Sigmoid colon (tissue), 7 donors: ENCODE measurements around the gene STAT2. TPM values are rescaled to one million over a fixed set of nuclear protein-coding genes. Genes with fewer than 3 reads are reported as not detected.

Experiments used
- DNase-seq: peaks from one replicate; pipeline ENCODE4 v3.0.0-alpha.2; 2019
- H3K27ac ChIP-seq, 4 donors: fragments of 200-600 bp; sonication (generic); one replicate each; pipeline ENCODE4 v1.5.1; 2016 to 2019; ENCODE audit warnings: mild to moderate bottlenecking in 1 of 4
- H3K27me3 ChIP-seq, 3 donors: fragments of 200-600 bp; sonication (generic); one replicate each; pipeline ENCODE4 v1.5.1; 2019; ENCODE audit warnings: mild to moderate bottlenecking in 1 of 3
- H3K36me3 ChIP-seq, 4 donors: fragments of 200-600 bp; sonication (generic); one replicate each; pipeline ENCODE4 v1.5.1; 2016 to 2019
- H3K4me1 ChIP-seq, 4 donors: fragments of 200-600 bp; sonication (generic); one replicate each; pipeline ENCODE4 v1.5.1; 2017 to 2019
- H3K4me3 ChIP-seq, 4 donors: fragments of 200-600 bp; sonication (generic); one replicate each; pipeline ENCODE4 v1.5.1; 2017 to 2019; ENCODE audit warnings: mild to moderate bottlenecking in 2 of 4, moderate library complexity in 1 of 4
- H3K9me3 ChIP-seq, 4 donors: fragments of 200-600 bp in 3 of 4; sonication (generic) in 3 of 4; one replicate each; pipeline versions ENCODE4 v1.5.1 to v1.6.1; 2013 to 2019
- CTCF ChIP-seq, 4 experiments: fragments of 450-650 bp in 3 of 4; fragments of 200-600 bp in 1 of 4; IDR thresholded peaks; one replicate each; pipeline ENCODE4 v1.5.1; 2016 to 2019; ENCODE audit warnings: antibody characterized with exemption in 4 of 4, mild to moderate bottlenecking in 3 of 4, moderate library complexity in 2 of 4
- EP300 ChIP-seq, 4 donors: sonication (generic); formaldehyde crosslinking; IDR thresholded peaks; one replicate each; pipeline ENCODE4 v1.6.1; 2017; ENCODE audit warnings: antibody characterized with exemption in 4 of 4
- POLR2A ChIP-seq, 2 donors: fragments of 450-650 bp; IDR thresholded peaks; one replicate each; pipeline ENCODE4 v1.6.1; 2016; ENCODE audit warnings: antibody characterized with exemption in 2 of 2, mild to moderate bottlenecking in 2 of 2, moderate library complexity in 2 of 2
- POLR2AphosphoS5 ChIP-seq, 4 donors: sonication (generic); formaldehyde crosslinking; IDR thresholded peaks; one replicate each; pipeline ENCODE4 v1.6.1; 2017; ENCODE audit warnings: antibody characterized with exemption in 4 of 4
- WGBS, 2 donors: extraction: QIAGEN DNeasy Blood & Tissue Kit; methylation state at CpG; one replicate each; pipeline ENCODE4 v1.1.7; 2013; 5-methylcytosine and 5-hydroxymethylcytosine counted together
- intact Hi-C: fragments of 100-400 bp; cut with DNase I; formaldehyde crosslinking; loops from one replicate; pipeline ENCODE4 v1.15.1; 2023
- polyA plus RNA-seq, 3 donors: library from polyadenylated mRNA; stranded (reverse); fragments of 200-250 nt; gene quantifications; one replicate each; pipeline ENCODE4 v1.2.3, GENCODE V29; 2013
- total RNA-seq, 4 donors: library from RNA; depleted of rRNA; stranded (reverse); fragments of >200 nt; gene quantifications; one replicate each; pipeline ENCODE4 v1.1.0, GENCODE V29; 2016
- donor health status: healthy with polysubstance abuse.
- donor health status: Bipolar disorder and iron deficiency.
- donor health status: healthy.

The STAT2 gene
- total and polyA plus RNA-seq, 7 donors: 15.0 to 160 (median 73.6) TPM

GRCh38 chr12:56398324-56398723, 38.4 kb upstream of the STAT2 start:
- no peak for DNase-seq
- H3K27ac ChIP-seq: no peak overlapping the region
- H3K9me3 ChIP-seq: peaks cover 0 to 5% (median 0%) of the 10 kb centered on the region in 4 donors
- intact Hi-C loops: no loop called here
- H3K27me3 ChIP-seq: no peaks in the 10 kb centered on the region
- H3K4me3 ChIP-seq: no peak overlapping the region
- TF ChIP-seq EP300 (IDR thresholded peaks at IDR 0.05): no peak
- TF ChIP-seq POLR2AphosphoS5 (IDR thresholded peaks at IDR 0.05): no peak
- TF ChIP-seq CTCF (IDR thresholded peaks at IDR 0.05): no peak
- H3K4me1 ChIP-seq: no peaks in the 10 kb centered on the region
- H3K36me3 ChIP-seq: no peaks in the 10 kb centered on the region

GRCh38 chr12:56392331-56392730, 32.4 kb upstream of the STAT2 start:
- no peaks in the 10 kb centered on the region for H3K27me3 ChIP-seq
- TF ChIP-seq POLR2A (IDR thresholded peaks at IDR 0.05): no peak
- no peak for TF ChIP-seq EP300 (IDR thresholded peaks at IDR 0.05)
- no peak for TF ChIP-seq POLR2AphosphoS5 (IDR thresholded peaks at IDR 0.05)
- TF ChIP-seq CTCF (IDR thresholded peaks at IDR 0.05): no peak
- intact Hi-C loops: no loop called here
- no peaks in the 10 kb centered on the region for H3K36me3 ChIP-seq
- no peak overlapping the region for H3K4me3 ChIP-seq
- no peak for DNase-seq
- 99 to 100% methylated on average over 2 of the region's 2 CpGs for WGBS, 2 donors
- H3K9me3 ChIP-seq: no peaks in the 10 kb centered on the region
- H3K27ac ChIP-seq: no peak overlapping the region
- no peaks in the 10 kb centered on the region for H3K4me1 ChIP-seq

GRCh38 chr12:56391721-56392120, 31.8 kb upstream of the STAT2 start:
- H3K36me3 ChIP-seq: no peaks in the 10 kb centered on the region
- no peaks in the 10 kb centered on the region for H3K4me1 ChIP-seq
- 100% methylated on average over 1 of the region's 1 CpG for WGBS, 2 donors
- TF ChIP-seq POLR2AphosphoS5 (IDR thresholded peaks at IDR 0.05): no peak
- no peak for TF ChIP-seq EP300 (IDR thresholded peaks at IDR 0.05)
- no peak for TF ChIP-seq POLR2A (IDR thresholded peaks at IDR 0.05)
- TF ChIP-seq CTCF (IDR thresholded peaks at IDR 0.05): no peak
- H3K9me3 ChIP-seq: no peaks in the 10 kb centered on the region
- no peaks in the 10 kb centered on the region for H3K27me3 ChIP-seq
- intact Hi-C loops: no loop called here
- H3K4me3 ChIP-seq: no peak overlapping the region
- no peak overlapping the region for H3K27ac ChIP-seq
- no peak for DNase-seq

- no peak overlapping the region for H3K27ac ChIP-seq
- H3K27me3 ChIP-seq: no peaks in the 10 kb centered on the region
- no peaks in the 10 kb centered on the region for H3K4me1 ChIP-seq
- H3K36me3 ChIP-seq: no peaks in the 10 kb centered on the region
- intact Hi-C loops: no loop called here
- H3K4me3 ChIP-seq: no peak overlapping the region
- no peak for TF ChIP-seq CTCF (IDR thresholded peaks at IDR 0.05)
- TF ChIP-seq POLR2A (IDR thresholded peaks at IDR 0.05): no peak
- no peak for TF ChIP-seq EP300 (IDR thresholded peaks at IDR 0.05)
- no peak for TF ChIP-seq POLR2AphosphoS5 (IDR thresholded peaks at IDR 0.05)
- no peak for DNase-seq
- WGBS, 2 donors: 68 to 75% methylated on average over 5 of the region's 5 CpGs
- H3K9me3 ChIP-seq: no peaks in the 10 kb centered on the region
Observed at GRCh38 chr12:56389412-56389811, 29.5 kb upstream of the STAT2 start.

- H3K27ac ChIP-seq: no peak overlapping the region
- intact Hi-C loops: no loop called here
- TF ChIP-seq POLR2A (IDR thresholded peaks at IDR 0.05) (no peak), CTCF (IDR thresholded peaks at IDR 0.05) (no peak), EP300 (IDR thresholded peaks at IDR 0.05) (no peak), POLR2AphosphoS5 (IDR thresholded peaks at IDR 0.05) (no peak)
Observed at GRCh38 chr12:56387152-56387736, 27.3 kb upstream of the STAT2 start.

More at GRCh38 chr12:56387152-56387736, 27.3 kb upstream of the STAT2 start:
- WGBS, 2 donors: 64 to 68% methylated on average over 7 of the region's 7 CpGs
- Histone ChIP-seq H3K27me3 (no peaks in the 10 kb centered on the region), H3K9me3 (no peaks in the 10 kb centered on the region), H3K36me3 (no peaks in the 10 kb centered on the region), H3K4me3 (no peak overlapping the region), H3K4me1 (no peaks in the 10 kb centered on the region)
- DNase-seq: no peak
